IgD-negative memory B cell (primary cell): Measurements from ENCODE around the gene BTBD18. TPM values are rescaled to one million over a fixed set of nuclear protein-coding genes. Genes with fewer than 3 reads are reported as not detected.

Experiments used
- H3K27ac Mint-ChIP-seq, 3 donors: one replicate each; pipeline ENCODE4 v1.8.0; 2020 to 2022; ENCODE audit warnings: mild to moderate bottlenecking in 3 of 3, mixed read lengths in 3 of 3, moderate library complexity in 1 of 3
- H3K27me3 Mint-ChIP-seq: one replicate; pipeline ENCODE4 v1.8.0; 2021; ENCODE audit warnings: mixed read lengths
- H3K36me3 Mint-ChIP-seq: one replicate; pipeline ENCODE4 v1.8.0; 2020; ENCODE audit warnings: mild to moderate bottlenecking, mixed read lengths
- H3K4me1 Mint-ChIP-seq, 3 donors: one replicate each; pipeline ENCODE4 v1.8.0; 2020 to 2022; ENCODE audit warnings: mixed read lengths in 3 of 3, mild to moderate bottlenecking in 1 of 3
- H3K4me3 Mint-ChIP-seq, 4 donors: one replicate each; pipeline ENCODE4 v1.8.0; 2020 to 2022; ENCODE audit warnings: mild to moderate bottlenecking in 4 of 4, mixed read lengths in 4 of 4, moderate library complexity in 3 of 4
- H3K9me3 Mint-ChIP-seq, 3 donors: one replicate each; pipeline ENCODE4 v1.8.0; 2020 to 2021; ENCODE audit warnings: mixed read lengths in 3 of 3, mild to moderate bottlenecking in 1 of 3
- polyA plus RNA-seq: library from polyadenylated mRNA; unstranded; fragments of 300-500 nt; fragmentation: Illumina TruSeq; gene quantifications from one replicate; pipeline ENCODE4 v1.2.3, GENCODE V29; 2021

BTBD18 gene
- polyA plus RNA-seq, 1 donor from 2014 or later = 0.23 TPM

DNA sequence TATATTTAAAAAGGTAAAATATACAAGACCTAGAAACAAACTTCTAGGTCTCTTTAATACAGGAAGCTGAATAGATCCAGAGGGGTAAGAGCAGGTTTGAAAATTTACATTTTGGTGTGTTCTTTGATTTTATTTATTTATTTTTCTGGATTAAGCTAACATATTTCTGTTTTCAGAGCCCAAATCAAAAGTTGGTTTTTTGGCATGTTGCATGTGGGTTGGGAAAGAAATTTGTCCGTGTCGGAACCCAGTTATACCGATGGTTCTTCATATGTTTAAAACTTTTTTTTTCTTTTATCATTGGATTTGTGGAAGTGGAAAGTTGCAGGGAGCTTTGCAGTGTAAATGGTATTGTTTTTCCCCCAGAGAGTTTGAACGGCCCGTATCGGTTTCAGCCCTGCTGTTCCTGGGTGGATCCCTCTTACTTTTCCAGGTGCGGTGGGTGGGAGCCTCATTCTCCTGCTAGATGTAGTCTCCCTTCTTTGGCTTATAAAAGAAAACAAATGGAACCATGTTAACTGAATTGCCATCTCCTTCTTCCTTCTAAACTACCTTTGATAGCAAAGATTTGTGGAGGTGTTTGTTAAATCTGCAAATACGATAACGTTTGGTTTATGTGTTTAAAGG, 10.7 kb upstream of the BTBD18 start:
- Mint-ChIP-seq H3K4me3 (peak overlapping the region; percentile 57 to 92 (median 84)), H3K27ac (peak overlapping the region in 1 of 3 donors; percentile 86), H3K36me3 (peaks cover 3% of the 10 kb centered on the region)

DNA sequence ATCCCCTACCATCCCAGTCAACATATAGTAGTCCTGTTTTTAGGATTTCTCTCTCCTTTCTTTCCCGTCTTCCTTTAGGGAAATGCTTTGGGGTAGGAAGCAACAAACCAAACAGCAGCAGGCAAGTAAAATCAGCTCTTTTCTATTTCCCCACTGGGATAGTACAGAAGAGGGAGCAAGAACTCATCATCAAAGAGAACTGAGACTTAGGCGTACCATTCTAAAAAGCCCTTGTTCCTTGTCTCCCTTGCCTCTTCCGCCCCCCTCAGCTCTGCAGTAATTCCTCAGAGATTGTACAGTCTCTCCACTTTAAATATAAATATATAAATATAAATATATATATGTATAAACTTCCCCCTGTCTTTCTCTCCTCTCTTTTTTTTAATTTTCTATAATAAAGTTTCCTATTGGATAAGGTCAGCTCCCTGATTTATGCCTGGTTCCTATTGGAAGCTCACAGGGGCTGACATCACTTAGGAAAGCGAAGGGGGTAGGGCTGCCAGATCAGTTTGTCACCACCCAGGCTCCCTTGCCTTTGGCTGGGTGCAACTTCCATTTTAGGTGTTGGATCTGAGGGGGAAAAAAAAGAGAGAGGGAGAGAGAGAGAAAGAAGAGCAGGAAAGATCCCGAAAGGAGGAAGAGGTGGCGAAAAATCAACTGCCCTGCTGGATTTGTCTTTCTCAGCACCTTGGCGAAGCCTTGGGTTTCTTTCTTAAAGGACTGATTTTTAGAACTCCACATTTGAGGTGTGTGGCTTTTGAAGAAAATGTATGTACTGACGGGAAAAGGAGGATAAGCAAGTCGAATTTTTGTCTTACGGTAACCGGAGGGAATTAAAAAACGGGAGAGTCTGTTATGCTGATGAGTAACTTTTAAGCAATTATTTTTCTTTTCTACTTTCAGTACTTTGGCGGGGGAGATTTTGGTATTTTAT, 9.9 kb upstream of the BTBD18 start, which contains the start of gene CTNND1:
CTNND1 (plus strand) TSS at position 502 of the 934 bp plus-strand sequence. CDS start 29,677 bp downstream, outside the sequence.
- peaks cover 12% of the 10 kb centered on the region for H3K27me3 Mint-ChIP-seq
- no peaks in the 10 kb centered on the region for H3K9me3 Mint-ChIP-seq
- H3K27ac Mint-ChIP-seq = peak within 1 kb of the TSS in 1 of 3 donors; percentile 86
- H3K4me3 Mint-ChIP-seq = peak within 1 kb of the TSS; percentile 77 to 92 (median 84)
- peaks cover 3% of the 10 kb centered on the region for H3K36me3 Mint-ChIP-seq
- H3K4me1 Mint-ChIP-seq = peaks cover 12 to 15% (median 14%) of the 10 kb centered on the region in 3 donors

More for the DNA sequence above, 10.7 kb upstream of the BTBD18 start:
- Mint-ChIP-seq H3K27me3 (peaks cover 12% of the 10 kb centered on the region), H3K9me3 (no peaks in the 10 kb centered on the region), H3K4me1 (peaks cover 12 to 15% (median 14%) of the 10 kb centered on the region in 3 donors)

DNA sequence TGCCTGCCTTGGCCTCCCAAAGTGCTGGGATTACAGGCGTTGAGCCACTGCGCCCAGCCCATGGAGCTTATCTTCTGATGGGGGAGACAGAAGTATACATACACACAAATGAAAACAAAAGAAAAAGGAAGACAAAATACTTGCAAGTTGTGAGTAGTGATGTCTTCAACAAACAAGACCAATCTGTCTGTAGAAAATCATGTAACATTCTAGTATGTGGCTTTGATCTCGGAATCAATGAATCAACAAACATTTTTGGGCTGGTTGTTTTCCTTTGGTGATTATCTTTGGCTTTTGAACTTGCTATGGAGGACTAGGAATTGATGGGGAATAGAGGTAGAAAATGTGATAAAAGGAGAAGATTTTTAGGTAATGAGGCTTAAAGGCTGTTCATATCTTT, 6.6 kb upstream of the BTBD18 start:
- Mint-ChIP-seq H3K27ac (no peak overlapping the region), H3K4me1 (peaks cover 8 to 10% (median 9%) of the 10 kb centered on the region in 3 donors), H3K36me3 (no peaks in the 10 kb centered on the region), H3K27me3 (peaks cover 10% of the 10 kb centered on the region), H3K4me3 (no peak overlapping the region), H3K9me3 (no peaks in the 10 kb centered on the region)

DNA sequence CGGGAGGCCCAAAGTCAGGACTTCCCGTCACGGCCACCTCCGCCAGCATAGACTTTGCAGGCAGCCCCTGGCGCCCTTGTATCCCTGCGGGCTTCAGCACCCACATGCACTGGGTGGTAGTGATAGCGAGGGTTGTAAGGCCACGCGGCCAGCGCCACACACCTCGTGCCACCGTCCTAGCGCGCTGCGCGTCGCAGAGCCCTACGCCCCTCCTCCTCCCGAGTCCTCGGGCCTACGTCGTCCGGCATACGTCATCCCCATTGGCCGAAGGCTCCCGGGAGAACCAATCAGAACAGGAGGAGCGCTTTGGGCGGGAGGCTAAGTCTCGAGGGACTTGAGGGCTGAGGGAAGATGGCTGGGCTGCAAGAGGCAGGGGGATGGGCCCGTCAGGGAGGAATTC, 1.3 kb upstream of the BTBD18 start:
- H3K9me3 Mint-ChIP-seq = no peaks in the 10 kb centered on the region
- H3K4me1 Mint-ChIP-seq = peaks cover 5 to 12% (median 8%) of the 10 kb centered on the region in 3 donors
- no peak overlapping the region for H3K4me3 Mint-ChIP-seq
- H3K36me3 Mint-ChIP-seq = no peaks in the 10 kb centered on the region
- H3K27me3 Mint-ChIP-seq = no peaks in the 10 kb centered on the region
- H3K27ac Mint-ChIP-seq = peak overlapping the region in 1 of 3 donors; percentile 63

DNA sequence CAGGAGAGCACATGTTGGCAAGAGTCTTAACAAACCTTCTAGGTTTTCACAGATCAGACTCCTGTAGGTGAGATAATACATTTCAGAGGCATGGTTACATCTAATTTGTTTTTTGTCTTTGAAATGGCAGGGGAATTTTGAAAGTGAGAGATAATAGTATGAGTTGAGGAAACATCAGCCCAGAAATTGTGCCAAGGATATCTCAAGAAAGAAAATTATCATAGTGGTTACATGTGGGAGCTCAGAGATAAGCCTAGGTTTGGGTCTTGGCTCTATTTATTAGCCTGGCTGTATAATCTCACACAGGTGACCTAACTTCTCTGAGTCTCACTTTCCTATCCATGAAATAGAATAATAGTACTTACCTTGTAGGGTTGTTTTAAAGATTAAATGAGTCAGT, 443 bp downstream of the BTBD18 start:
- Mint-ChIP-seq H3K27ac (no peak overlapping the region), H3K9me3 (no peaks in the 10 kb centered on the region), H3K4me3 (no peak overlapping the region), H3K4me1 (peaks cover 7 to 12% (median 8%) of the 10 kb centered on the region in 3 donors), H3K36me3 (no peaks in the 10 kb centered on the region), H3K27me3 (no peaks in the 10 kb centered on the region)

DNA sequence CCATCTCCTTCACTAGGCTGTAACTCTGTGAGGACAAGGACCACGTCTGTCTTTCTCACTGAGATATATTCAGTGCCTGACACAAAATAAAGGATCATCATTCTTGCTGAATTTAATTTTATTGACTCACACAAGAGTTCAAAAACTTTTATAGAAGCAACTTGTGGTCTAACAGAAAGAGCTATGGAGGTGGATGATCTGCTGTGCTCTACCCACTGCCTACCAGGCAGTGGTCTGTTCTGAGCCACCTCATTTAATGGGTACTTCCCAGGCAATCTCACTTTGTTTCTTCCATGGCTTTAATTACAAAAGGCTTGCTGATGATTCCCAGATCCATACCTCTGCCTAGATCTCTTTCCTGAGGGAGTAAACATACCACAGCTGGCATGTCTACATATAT, 4.7 kb downstream of the BTBD18 start:
- Mint-ChIP-seq H3K4me1 (peaks cover 15 to 28% (median 23%) of the 10 kb centered on the region in 3 donors), H3K36me3 (peaks cover 4% of the 10 kb centered on the region), H3K9me3 (no peaks in the 10 kb centered on the region), H3K4me3 (peak overlapping the region in 1 of 4 donors; percentile 53), H3K27ac (peak overlapping the region; percentile 4 to 71 (median 37)), H3K27me3 (no peaks in the 10 kb centered on the region)

DNA sequence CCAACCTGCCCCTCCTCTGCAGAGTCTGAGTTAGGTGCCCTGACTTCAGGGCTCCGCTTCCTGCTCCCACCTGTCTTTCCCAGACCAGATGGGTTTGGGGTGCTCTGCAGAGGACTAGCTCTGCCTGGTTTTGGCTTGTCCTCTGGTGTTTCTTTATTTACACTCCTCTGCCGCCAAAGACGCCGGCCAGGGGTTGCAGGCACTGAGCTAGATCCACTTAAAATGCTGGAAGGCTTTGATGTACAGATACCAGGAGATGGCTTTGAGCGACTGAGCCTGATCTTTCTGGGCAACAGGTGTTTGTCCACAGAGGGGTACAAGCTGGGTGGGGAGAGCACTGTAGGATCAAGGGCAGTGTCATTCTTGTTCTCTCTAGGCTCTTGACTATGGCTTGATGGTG, 6.4 kb downstream of the BTBD18 start:
- no peaks in the 10 kb centered on the region for H3K9me3 Mint-ChIP-seq
- peaks cover 4% of the 10 kb centered on the region for H3K36me3 Mint-ChIP-seq
- H3K27ac Mint-ChIP-seq = peak overlapping the region in 2 of 3 donors; percentile 41 to 73
- peaks cover 16 to 37% (median 23%) of the 10 kb centered on the region in 3 donors for H3K4me1 Mint-ChIP-seq
- H3K27me3 Mint-ChIP-seq = no peaks in the 10 kb centered on the region
- peak overlapping the region in 2 of 4 donors; percentile 13 to 78 for H3K4me3 Mint-ChIP-seq

DNA sequence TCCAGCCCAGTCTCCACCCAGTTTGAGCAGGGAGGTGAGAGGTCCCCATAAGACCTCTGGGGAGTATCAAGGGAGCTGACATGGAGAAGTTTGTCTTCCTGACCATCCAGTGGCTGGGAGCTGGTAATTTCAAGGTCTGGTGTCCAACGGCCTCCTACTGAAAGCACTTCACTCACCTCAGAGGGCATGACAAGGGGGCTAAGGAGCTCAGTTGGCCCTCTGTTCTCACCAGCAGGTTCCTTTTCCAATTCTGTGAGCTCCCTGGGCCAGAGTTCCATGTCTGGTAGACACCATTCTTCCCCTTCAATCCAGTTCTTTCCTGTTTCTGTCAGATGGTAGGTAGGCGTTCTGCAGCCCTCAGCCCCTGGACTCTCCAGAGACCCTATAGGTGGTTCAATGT, 7.3 kb downstream of the BTBD18 start:
- H3K4me1 Mint-ChIP-seq = peaks cover 16 to 37% (median 23%) of the 10 kb centered on the region in 3 donors
- peak overlapping the region; percentile 45 to 48 (median 46) for H3K27ac Mint-ChIP-seq
- H3K9me3 Mint-ChIP-seq = no peaks in the 10 kb centered on the region
- H3K27me3 Mint-ChIP-seq = no peaks in the 10 kb centered on the region
- H3K4me3 Mint-ChIP-seq = peak overlapping the region in 2 of 4 donors; percentile 50 to 78
- peaks cover 4% of the 10 kb centered on the region for H3K36me3 Mint-ChIP-seq

DNA sequence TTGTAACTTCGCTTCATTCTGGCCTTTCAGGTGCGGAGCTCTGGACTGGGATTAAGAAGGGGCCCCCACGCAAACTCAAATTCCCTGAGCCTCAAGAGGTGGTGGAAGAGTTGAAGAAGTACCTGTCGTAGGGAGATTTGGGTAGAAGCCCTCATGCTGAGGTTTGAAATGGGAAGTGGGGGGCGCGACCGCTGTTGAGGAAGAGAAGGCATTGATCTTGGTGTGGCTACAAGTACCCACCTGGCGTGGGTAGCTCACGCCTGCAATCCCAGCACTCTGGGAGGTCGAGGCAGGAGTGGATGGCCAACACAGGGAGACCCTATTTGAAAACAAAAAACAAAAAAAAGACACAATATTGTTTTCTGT, 9.5 kb downstream of the BTBD18 start:
- Mint-ChIP-seq H3K36me3 (peaks cover 4% of the 10 kb centered on the region), H3K27ac (peak overlapping the region; percentile 96 to 99 (median 99)), H3K4me1 (peaks cover 12 to 30% (median 22%) of the 10 kb centered on the region in 3 donors)

DNA sequence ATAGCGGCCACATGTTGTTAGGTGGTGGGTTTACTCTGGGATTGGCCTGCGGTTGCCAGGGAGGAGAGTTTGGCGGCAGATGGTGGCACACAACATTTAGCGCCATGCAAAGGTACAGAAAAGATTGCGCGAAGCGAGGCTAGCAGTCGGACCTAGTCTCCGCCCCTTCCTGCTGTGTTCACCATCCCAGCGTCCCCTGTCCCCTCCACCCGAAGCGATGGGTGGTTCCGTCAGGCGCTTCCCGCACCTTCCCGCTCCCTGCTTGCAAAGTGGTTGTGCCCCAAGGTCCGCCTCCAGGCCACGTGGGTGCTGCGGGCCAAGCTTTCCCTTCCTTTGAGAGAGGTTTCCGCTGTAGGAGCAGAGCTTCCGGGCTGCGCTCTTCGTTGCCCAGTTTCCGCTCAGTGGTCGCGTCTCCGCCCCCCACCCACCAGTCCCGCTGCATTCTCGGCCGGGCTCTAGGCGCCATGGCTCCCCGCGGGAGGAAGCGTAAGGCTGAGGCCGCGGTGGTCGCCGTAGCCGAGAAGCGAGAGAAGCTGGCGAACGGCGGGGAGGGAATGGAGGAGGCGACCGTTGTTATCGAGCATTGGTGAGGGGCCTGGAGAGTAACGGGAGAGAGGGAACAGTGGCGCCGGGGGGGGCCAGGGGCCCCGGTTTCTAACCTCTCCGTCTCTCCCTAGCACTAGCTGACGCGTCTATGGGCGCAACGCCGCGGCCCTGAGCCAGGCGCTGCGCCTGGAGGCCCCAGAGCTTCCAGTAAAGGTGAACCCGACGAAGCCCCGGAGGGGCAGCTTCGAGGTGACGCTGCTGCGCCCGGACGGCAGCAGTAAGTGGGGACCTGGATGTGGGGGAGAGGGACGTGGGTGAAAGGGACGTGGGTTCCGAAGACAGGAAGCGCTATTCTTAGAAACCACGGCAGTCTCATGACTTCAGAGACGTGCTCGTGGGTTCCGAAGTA, 10.2 kb downstream of the BTBD18 start, which contains the start of gene SELENOH:
SELENOH (plus strand) TSS at position 360 of the 955 bp plus-strand sequence; CDS start at position 465, 105 bp downstream.
- Mint-ChIP-seq H3K36me3 (peaks cover 4% of the 10 kb centered on the region), H3K4me3 (peak within 1 kb of the TSS; percentile 95 to 100 (median 98)), H3K27me3 (no peaks in the 10 kb centered on the region), H3K27ac (peak within 1 kb of the TSS; percentile 96 to 99 (median 99)), H3K9me3 (no peaks in the 10 kb centered on the region), H3K4me1 (peaks cover 12 to 30% (median 21%) of the 10 kb centered on the region in 3 donors)

More for the DNA sequence above, 9.5 kb downstream of the BTBD18 start:
- Mint-ChIP-seq H3K9me3 (no peaks in the 10 kb centered on the region), H3K27me3 (no peaks in the 10 kb centered on the region), H3K4me3 (peak overlapping the region; percentile 95 to 100 (median 98))

DNA sequence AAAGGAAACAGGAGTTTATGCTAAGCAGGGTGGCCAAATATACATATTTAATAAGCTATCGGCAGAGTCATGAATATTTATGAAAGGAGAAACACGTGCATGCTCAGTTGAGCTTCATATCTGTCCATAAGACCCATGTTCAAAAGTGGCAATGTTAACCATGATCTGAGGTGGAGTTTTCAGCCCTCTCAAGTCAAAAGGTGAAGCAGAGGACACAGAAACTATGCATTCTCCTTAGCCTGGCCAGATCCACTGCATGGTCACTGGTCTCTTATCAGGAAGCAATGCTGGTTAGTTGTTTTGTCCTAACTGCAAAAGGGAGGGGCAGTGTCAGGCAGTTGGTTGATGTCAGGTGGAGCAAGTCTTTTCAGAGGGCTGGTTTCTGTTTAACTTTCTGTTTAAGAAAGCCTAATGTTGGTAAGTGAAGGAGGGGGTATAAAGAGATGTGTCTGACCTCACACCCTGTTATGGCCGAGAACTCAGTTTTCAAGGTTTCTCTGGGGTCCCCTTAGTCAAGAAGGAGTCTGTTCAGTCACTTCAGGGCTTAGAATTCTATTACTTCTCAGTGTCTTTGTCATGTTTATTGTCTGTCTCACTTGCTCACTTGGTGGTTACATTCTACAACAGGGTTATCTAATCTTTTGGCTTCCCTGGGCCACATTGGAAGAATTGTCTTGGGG, 15.9 kb downstream of the BTBD18 start:
- H3K4me1 Mint-ChIP-seq = peaks cover 6 to 7% (median 7%) of the 10 kb centered on the region in 3 donors
- no peak overlapping the region for H3K27ac Mint-ChIP-seq
- peak overlapping the region in 2 of 4 donors; percentile 10 to 43 for H3K4me3 Mint-ChIP-seq
- no peaks in the 10 kb centered on the region for H3K36me3 Mint-ChIP-seq
- no peaks in the 10 kb centered on the region for H3K9me3 Mint-ChIP-seq
- no peaks in the 10 kb centered on the region for H3K27me3 Mint-ChIP-seq

DNA sequence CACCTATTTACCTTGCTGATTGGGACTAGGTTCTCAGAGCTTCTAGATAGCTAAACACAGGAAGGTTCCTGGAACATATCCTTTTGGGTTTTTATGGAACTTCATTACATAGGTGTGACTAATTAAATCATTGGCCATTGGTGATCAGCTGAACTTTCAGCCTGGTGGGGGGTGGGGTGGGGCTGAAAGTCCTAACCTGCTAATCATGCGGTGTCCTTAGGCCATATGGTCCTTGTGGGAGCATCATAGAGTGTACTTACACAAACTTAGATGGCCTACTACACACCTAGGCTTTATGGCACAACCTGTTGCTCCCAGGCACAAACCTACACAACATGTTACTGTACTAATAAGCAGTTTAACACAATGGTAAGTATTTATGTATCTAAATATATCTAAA, 19.0 kb downstream of the BTBD18 start:
- Mint-ChIP-seq H3K4me3 (no peak overlapping the region), H3K27me3 (no peaks in the 10 kb centered on the region), H3K36me3 (no peaks in the 10 kb centered on the region), H3K27ac (no peak overlapping the region), H3K9me3 (no peaks in the 10 kb centered on the region), H3K4me1 (peaks cover 15 to 18% (median 16%) of the 10 kb centered on the region in 3 donors)

DNA sequence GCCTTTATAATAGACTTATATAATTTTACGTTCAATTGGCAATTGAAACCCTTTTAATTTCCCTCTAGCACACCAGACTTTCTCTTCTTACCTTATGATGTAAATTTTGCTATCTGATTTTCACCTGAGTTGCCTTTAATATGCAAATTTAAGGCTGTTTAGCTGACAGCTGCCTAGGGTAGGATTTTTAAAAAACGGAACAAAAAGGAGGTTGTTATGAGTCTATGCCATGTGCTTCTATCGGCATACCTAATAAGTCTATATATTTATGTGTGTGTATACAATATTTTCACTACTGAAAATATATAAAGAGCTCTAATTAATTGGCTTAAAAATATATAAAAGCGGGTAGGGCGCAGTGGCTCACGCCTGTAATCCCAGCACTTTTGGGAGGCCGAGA, 22.1 kb downstream of the BTBD18 start:
- Mint-ChIP-seq H3K36me3 (no peaks in the 10 kb centered on the region), H3K27me3 (no peaks in the 10 kb centered on the region), H3K4me1 (peaks cover 12 to 13% (median 12%) of the 10 kb centered on the region in 3 donors), H3K27ac (peak overlapping the region in 2 of 3 donors; percentile 33 to 75), H3K9me3 (no peaks in the 10 kb centered on the region), H3K4me3 (peak overlapping the region in 3 of 4 donors; percentile 3 to 79 (median 75))
